ENCODE measurements around the gene DUSP8.

The DUSP8 gene

GRCh38 chr11:1565173-1565903 is 6.7 kb downstream of the DUSP8 start:
- no peak for DNase-seq (ENCODE audit: low spot score)

- DNase-seq (ENCODE audit: low spot score), result peak; percentile 91
These were observed 7.4 kb downstream of the DUSP8 start for GRCh38 chr11:1564535-1565172.

GRCh38 chr11:1563697-1564534 is 8.2 kb downstream of the DUSP8 start:
- no peak for DNase-seq (ENCODE audit: low spot score)

GRCh38 chr11:1563149-1563638 is 8.9 kb downstream of the DUSP8 start:
- DNase-seq (ENCODE audit: low spot score), result no peak

- DNase-seq (ENCODE audit: low spot score), result no peak
These were observed 9.5 kb downstream of the DUSP8 start for GRCh38 chr11:1562469-1563148.

- no peak for DNase-seq (ENCODE audit: low spot score)
These were observed 10.1 kb downstream of the DUSP8 start for GRCh38 chr11:1561955-1562354.

GRCh38 chr11:1561266-1561665 is 10.8 kb downstream of the DUSP8 start:
- no peak for DNase-seq (ENCODE audit: low spot score)

- DNase-seq (ENCODE audit: low spot score), result no peak
These were observed 11.3 kb downstream of the DUSP8 start for GRCh38 chr11:1560649-1561251.

GRCh38 chr11:1560002-1560648 is 11.9 kb downstream of the DUSP8 start:
- DNase-seq (ENCODE audit: low spot score), result no peak

- DNase-seq (ENCODE audit: low spot score), result peak; percentile 77
These were observed 12.7 kb downstream of the DUSP8 start for GRCh38 chr11:1559111-1559951.

GRCh38 chr11:1558775-1559110 is 13.3 kb downstream of the DUSP8 start:
- DNase-seq (ENCODE audit: low spot score), result no peak

- DNase-seq (ENCODE audit: low spot score), result no peak
These were observed 13.9 kb downstream of the DUSP8 start for GRCh38 chr11:1557904-1558774.

GRCh38 chr11:1557051-1557884 is 14.8 kb downstream of the DUSP8 start:
- no peak for DNase-seq (ENCODE audit: low spot score)

- no peak for DNase-seq (ENCODE audit: low spot score)
These were observed 15.7 kb downstream of the DUSP8 start for GRCh38 chr11:1556278-1556902.

GRCh38 chr11:1555713-1556153 is 16.3 kb downstream of the DUSP8 start:
- no peak for DNase-seq (ENCODE audit: low spot score)

GRCh38 chr11:1554981-1555712 is 16.9 kb downstream of the DUSP8 start:
- DNase-seq (ENCODE audit: low spot score), result no peak
